Amniotic stem cell (primary cell): ENCODE results near the gene LARP1.
"Not testable (repeated sequence)": the region's sequence is repeated elsewhere in the genome, so short reads cannot be mapped to it uniquely, and the experiment has no call there.

Experiments
- DNase-seq: peaks from one replicate; lab custom pipeline; 2025; lab: John Stamatoyannopoulos, UW

Gene LARP1

GRCh38 chr5:154755361-154756008 is at the start of gene LARP1:
LARP1 (plus strand) TSS chr5:154755377; CDS start chr5:154755758, 381 bp downstream.
- DNase-seq = no peak

GRCh38 chr5:154706416-154706815 is 48.8 kb upstream of the LARP1 start:
- DNase-seq = no peak

- DNase-seq = no peak
Measured at GRCh38 chr5:154707641-154708040, 47.5 kb upstream of the LARP1 start.

GRCh38 chr5:154708207-154708606 is 47.0 kb upstream of the LARP1 start:
- DNase-seq = no peak

- no peak for DNase-seq
Measured at GRCh38 chr5:154708846-154709245, 46.3 kb upstream of the LARP1 start.

- DNase-seq = no peak
Measured at GRCh38 chr5:154709368-154710305, 45.5 kb upstream of the LARP1 start.

GRCh38 chr5:154712518-154713437 is 42.4 kb upstream of the LARP1 start:
- DNase-seq = no peak

- no peak for DNase-seq
Measured at GRCh38 chr5:154713615-154714125, 41.5 kb upstream of the LARP1 start.

- DNase-seq = no peak
Measured at GRCh38 chr5:154714266-154714986, 40.8 kb upstream of the LARP1 start.

- DNase-seq = no peak
Measured at GRCh38 chr5:154721481-154722058, 33.6 kb upstream of the LARP1 start.

GRCh38 chr5:154722097-154722496 is 33.1 kb upstream of the LARP1 start:
- DNase-seq = no peak

GRCh38 chr5:154722936-154723335 is 32.2 kb upstream of the LARP1 start:
- DNase-seq = no peak

- DNase-seq = no peak
Measured at GRCh38 chr5:154723740-154724505, 31.3 kb upstream of the LARP1 start.

- no peak for DNase-seq
Measured at GRCh38 chr5:154727361-154727760, 27.8 kb upstream of the LARP1 start.

GRCh38 chr5:154728939-154729588 is 26.1 kb upstream of the LARP1 start:
- DNase-seq = no peak

GRCh38 chr5:154729613-154730012 is 25.6 kb upstream of the LARP1 start:
- no peak for DNase-seq

- DNase-seq = not testable (repeated sequence)
Measured at GRCh38 chr5:154730761-154731160, 24.4 kb upstream of the LARP1 start.

GRCh38 chr5:154732212-154732611 is 23.0 kb upstream of the LARP1 start:
- no peak for DNase-seq
